K562 (cell line): Measurements from ENCODE around the gene CAPN12.

ENCODE experiments used
- SP2 ChIP-seq: IDR thresholded peaks from 2 replicates; pipeline ENCODE4 v1.6.1; 2011; ENCODE audit warnings: mild to moderate bottlenecking, low read depth, low read length, moderate library complexity; ENCODE audit not compliant: poor library complexity, severe bottlenecking; ENCODE audit errors: extremely low read depth
- TEAD4 ChIP-seq, 2 experiments: sonication (generic) in 1 of 2; formaldehyde crosslinking in 1 of 2; IDR thresholded peaks; 2 replicates each; pipeline versions ENCODE4 v1.6.1 to v1.8.0; 2012 to 2022; ENCODE audit warnings: borderline replicate concordance in 1 of 2, inconsistent platforms in 1 of 2, low read length in 1 of 2, mild to moderate bottlenecking in 1 of 2, missing genetic modification reagents in 1 of 2
- TF ChIP-seq, protein P1 (sequence below): sonication (generic); formaldehyde crosslinking; IDR thresholded peaks from 2 replicates; pipeline ENCODE4 v1.8.0; 2022; ENCODE audit warnings: mild to moderate bottlenecking, missing genetic modification reagents

DNA sequence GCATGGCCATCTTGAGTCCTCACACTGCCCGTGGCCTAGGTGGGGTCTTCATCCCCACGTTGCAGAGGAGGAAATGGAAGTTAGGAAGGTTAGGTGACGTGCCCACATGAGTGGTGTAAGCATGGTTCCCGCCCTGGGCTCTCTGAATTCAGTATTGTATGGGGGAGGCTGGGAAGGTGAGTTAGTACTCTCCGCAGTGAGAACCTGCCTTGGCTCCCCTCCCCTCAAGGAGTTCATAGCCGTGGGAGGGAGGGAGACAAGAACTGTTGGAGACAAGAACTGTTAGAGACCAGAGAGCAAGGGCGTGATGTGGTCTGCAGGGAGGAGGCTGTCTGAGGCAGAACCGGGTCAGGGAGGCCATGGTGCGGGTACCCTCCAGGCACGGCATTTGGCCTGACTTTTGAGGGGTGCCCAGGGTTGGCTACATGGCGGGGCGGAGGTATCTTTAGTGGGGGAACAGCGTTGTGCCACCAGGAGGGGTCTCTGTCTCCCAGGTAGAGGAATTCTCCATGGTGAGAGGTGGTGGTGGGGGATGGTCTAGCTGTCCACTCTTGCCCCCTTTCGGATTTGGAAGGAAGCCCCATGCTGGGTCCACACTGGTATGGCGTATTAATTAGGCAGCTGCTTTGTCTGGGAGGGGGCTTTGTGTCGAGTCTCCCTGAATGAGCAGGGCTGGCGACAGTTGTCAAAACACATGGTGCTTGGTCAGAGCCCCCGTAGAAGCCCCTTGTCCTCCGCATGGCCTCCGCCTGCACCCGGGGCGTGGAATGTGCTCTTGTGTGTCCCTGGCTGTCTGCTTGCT is 45.8 kb downstream of the CAPN12 start:
- TF ChIP-seq SP2 (no peak), TEAD4 (IDR thresholded peaks at IDR 0.05; ENCODE audit: low read length) (no peak), TEAD4 (CRISPR knock-in tag; IDR thresholded peaks at IDR 0.05; ENCODE audit: borderline replicate concordance) (no peak)
- TF ChIP-seq, protein P1, sequence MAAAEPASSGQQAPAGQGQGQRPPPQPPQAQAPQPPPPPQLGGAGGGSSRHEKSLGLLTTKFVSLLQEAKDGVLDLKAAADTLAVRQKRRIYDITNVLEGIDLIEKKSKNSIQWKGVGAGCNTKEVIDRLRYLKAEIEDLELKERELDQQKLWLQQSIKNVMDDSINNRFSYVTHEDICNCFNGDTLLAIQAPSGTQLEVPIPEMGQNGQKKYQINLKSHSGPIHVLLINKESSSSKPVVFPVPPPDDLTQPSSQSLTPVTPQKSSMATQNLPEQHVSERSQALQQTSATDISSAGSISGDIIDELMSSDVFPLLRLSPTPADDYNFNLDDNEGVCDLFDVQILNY (CRISPR knock-in tag) = no peak
